RWPE2 (cell line): ENCODE measurements around the gene IL1RAPL1.
A peak's percentile ranks its signal among the peaks of the same experiment; 100 is the strongest.

Source experiments
- ATAC-seq: fragments of 200-7000 bp; cut with Tn5 transposase; 3 replicates; pipeline ENCODE4 v1.9.1; 2021; ENCODE audit warnings: low read depth
- DNase-seq: peaks from one replicate; pipeline ENCODE4 v3.0.0-alpha.2; 2020; ENCODE audit warnings: low spot score
- H3K27ac ChIP-seq: fragments of 450-650 bp; 2 replicates; pipeline ENCODE4 v1.5.1; 2017; ENCODE audit warnings: mild to moderate bottlenecking; ENCODE audit not compliant: poor library complexity, severe bottlenecking
- H3K27me3 ChIP-seq: fragments of 250-450 bp; sonication (Bioruptor Pico); 2 replicates; pipeline ENCODE4 v1.5.1; 2021; ENCODE audit warnings: mild to moderate bottlenecking, moderate library complexity; ENCODE audit not compliant: insufficient read depth, poor library complexity, severe bottlenecking
- H3K36me3 ChIP-seq: fragments of 250-450 bp; sonication (Bioruptor Pico); 2 replicates; pipeline ENCODE4 v1.5.1; 2020; ENCODE audit warnings: low read depth, mild to moderate bottlenecking, moderate library complexity
- H3K4me1 ChIP-seq: fragments of 250-450 bp; sonication (Bioruptor Pico); 2 replicates; pipeline ENCODE4 v1.5.1; 2021; ENCODE audit warnings: mild to moderate bottlenecking, moderate library complexity; ENCODE audit not compliant: insufficient read depth, poor library complexity, severe bottlenecking
- H3K4me3 ChIP-seq: fragments of 250-450 bp; sonication (Bioruptor Pico); 2 replicates; pipeline ENCODE4 v1.5.1; 2021; ENCODE audit warnings: mild to moderate bottlenecking, moderate library complexity; ENCODE audit not compliant: severe bottlenecking
- H3K9me3 ChIP-seq: fragments of 250-450 bp; sonication (Bioruptor Pico); 2 replicates; pipeline ENCODE4 v1.5.1; 2021; ENCODE audit warnings: mild to moderate bottlenecking, moderate library complexity; ENCODE audit not compliant: severe bottlenecking
- TF ChIP-seq, protein P1 (sequence below): fragments of 450-650 bp; IDR thresholded peaks from one replicate; pipeline ENCODE4 v1.5.1; 2017; ENCODE audit warnings: mild to moderate bottlenecking, moderate library complexity; ENCODE audit not compliant: poor library complexity, severe bottlenecking

IL1RAPL1 gene

DNA sequence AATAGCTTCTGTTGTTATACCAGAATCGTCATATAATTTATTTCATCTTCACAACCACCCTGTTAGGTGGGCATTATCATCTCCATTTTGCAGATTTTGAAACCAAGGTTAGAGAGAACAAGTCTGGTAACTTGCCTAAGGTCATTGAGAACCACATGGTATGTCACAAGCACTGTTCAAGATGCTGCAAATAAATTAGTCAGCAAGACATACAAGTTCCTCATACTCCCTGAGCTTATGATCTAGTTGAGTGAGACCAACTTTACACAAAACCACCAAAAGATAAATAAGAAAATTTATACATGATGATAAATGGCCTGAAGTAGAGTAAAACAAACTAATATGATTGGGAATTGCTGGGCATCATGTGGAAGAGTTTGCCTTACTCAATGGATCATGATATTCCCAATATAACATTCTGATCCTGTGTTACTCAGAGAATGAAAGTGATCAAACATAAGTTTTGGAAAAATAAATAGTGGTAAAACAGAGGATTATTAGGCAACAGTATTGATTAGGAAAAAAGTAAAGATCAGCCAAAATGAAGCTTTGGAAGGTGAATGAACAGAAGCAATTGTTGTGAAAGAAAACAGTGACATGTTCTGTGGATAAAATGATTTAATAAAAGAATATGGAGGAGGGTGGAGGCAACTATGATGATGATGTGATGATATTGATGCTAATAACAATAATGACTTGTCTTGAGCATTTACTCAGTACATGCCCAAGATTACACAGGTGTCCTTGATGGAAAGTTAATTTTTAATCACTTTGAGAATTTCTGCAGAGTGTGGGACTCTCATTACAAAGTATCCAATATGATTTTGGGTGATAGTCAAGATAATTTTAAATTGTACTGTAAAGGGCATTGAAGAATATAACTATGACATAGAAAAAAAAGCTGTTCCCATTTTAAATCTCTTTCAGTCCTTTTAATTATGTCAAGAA, 34.1 kb upstream of the IL1RAPL1 start:
- no peak for DNase-seq
- H3K4me1 ChIP-seq: no peaks in the 10 kb centered on the region
- H3K27ac ChIP-seq: no peak overlapping the region

DNA sequence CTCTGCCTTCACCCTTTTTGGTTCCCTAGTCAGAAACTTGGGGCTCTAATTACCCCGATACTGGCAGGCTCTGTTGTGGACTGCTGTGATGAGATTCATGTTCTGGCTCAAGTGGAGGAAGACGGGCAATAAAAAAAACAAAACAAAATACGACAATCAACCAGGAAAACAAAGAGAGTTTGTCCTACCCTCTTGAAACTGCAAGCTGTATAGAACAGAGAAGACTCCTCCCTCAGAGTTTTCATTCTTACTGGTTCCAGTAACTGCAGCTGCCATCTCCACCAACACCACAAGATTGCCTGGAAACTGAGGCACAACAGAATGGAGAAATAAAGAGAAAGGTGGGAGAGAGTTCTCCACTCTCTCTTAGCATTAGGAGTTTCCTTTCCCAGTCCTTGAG, 11.1 kb upstream of the IL1RAPL1 start:
- Histone ChIP-seq H3K9me3 (no peaks in the 10 kb centered on the region), H3K36me3 (no peaks in the 10 kb centered on the region), H3K27me3 (no peaks in the 10 kb centered on the region), H3K4me1 (no peaks in the 10 kb centered on the region), H3K27ac (no peak overlapping the region), H3K4me3 (no peak overlapping the region)
- DNase-seq: no peak
- ATAC-seq: no peak
- TF ChIP-seq, protein P1, sequence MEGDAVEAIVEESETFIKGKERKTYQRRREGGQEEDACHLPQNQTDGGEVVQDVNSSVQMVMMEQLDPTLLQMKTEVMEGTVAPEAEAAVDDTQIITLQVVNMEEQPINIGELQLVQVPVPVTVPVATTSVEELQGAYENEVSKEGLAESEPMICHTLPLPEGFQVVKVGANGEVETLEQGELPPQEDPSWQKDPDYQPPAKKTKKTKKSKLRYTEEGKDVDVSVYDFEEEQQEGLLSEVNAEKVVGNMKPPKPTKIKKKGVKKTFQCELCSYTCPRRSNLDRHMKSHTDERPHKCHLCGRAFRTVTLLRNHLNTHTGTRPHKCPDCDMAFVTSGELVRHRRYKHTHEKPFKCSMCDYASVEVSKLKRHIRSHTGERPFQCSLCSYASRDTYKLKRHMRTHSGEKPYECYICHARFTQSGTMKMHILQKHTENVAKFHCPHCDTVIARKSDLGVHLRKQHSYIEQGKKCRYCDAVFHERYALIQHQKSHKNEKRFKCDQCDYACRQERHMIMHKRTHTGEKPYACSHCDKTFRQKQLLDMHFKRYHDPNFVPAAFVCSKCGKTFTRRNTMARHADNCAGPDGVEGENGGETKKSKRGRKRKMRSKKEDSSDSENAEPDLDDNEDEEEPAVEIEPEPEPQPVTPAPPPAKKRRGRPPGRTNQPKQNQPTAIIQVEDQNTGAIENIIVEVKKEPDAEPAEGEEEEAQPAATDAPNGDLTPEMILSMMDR: no peak

More for the DNA sequence above, 34.1 kb upstream of the IL1RAPL1 start:
- TF ChIP-seq, protein P1: no peak
- ATAC-seq: no peak
- Histone ChIP-seq H3K4me3 (no peak overlapping the region), H3K9me3 (no peaks in the 10 kb centered on the region), H3K27me3 (no peaks in the 10 kb centered on the region), H3K36me3 (no peaks in the 10 kb centered on the region)

DNA sequence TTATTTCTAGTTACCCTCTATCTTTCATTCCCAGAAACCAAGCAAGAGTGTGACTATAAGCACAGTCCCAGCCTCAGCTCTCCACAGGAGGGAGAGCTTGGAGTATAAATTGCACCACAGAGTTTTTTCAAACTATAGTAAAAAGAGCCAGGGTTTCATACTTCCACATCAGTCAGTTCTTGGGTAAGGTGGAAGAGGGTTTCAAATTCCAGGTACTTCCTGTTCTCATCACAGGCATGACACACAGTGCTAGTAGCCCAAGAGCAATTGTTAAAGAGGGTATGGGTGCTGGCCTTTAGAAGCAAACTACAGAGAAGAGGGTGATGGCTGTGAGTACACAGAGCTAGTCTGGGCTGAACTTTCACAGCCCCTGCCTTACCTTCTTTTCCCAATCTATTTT, 5.7 kb upstream of the IL1RAPL1 start:
- no peaks in the 10 kb centered on the region for H3K9me3 ChIP-seq
- H3K4me1 ChIP-seq: no peaks in the 10 kb centered on the region
- no peak overlapping the region for H3K4me3 ChIP-seq
- DNase-seq (no peak), ATAC-seq (peak; percentile 45; the same call in 1 of the 3 replicates)
- no peaks in the 10 kb centered on the region for H3K27me3 ChIP-seq
- H3K27ac ChIP-seq: no peak overlapping the region
- H3K36me3 ChIP-seq: no peaks in the 10 kb centered on the region
- TF ChIP-seq, protein P1: no peak

DNA sequence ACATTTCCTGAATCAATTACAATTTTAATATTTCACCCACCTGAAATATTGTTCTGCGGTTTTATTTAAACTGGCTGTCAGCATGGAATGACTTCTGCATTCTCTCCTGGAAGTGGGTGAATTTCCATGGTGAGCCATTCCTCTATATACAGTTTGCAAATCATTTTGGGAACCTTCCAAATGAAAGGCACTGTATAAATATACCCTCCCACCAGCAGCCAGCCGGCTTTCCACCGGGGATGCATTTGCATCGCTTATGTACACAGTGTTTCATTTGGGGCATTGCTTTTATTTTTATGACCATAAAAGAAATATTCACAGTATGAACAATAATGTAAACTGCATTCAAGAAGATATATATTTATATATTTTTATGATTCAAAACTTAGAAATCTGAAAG, 4.7 kb upstream of the IL1RAPL1 start:
- no peaks in the 10 kb centered on the region for H3K27me3 ChIP-seq
- no peak overlapping the region for H3K27ac ChIP-seq
- no peak overlapping the region for H3K4me3 ChIP-seq
- no peaks in the 10 kb centered on the region for H3K36me3 ChIP-seq
- ATAC-seq (no peak), DNase-seq (no peak)
- H3K9me3 ChIP-seq: no peaks in the 10 kb centered on the region
- TF ChIP-seq, protein P1: no peak
- no peaks in the 10 kb centered on the region for H3K4me1 ChIP-seq

DNA sequence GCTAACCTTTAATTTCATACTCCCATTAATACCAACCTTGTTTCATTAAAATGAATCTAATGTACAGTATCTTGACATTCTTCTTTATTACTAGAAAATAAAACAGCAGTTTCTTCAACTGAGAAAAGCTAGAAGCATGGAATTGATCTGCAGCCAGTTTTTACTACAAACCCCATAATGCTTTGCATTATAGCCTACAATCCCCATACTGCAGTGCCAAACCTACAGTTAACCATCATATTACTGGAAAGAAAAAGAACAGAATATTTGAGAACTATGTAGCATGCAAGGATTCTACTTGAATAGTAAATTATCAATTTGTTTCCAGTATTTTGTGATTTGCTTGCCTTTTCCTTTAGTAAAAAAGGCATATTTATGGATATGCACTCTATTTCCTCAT, 3.2 kb upstream of the IL1RAPL1 start:
- Histone ChIP-seq H3K36me3 (no peaks in the 10 kb centered on the region), H3K27ac (no peak overlapping the region), H3K27me3 (no peaks in the 10 kb centered on the region), H3K4me3 (no peak overlapping the region), H3K4me1 (no peaks in the 10 kb centered on the region), H3K9me3 (no peaks in the 10 kb centered on the region)
- ATAC-seq (no peak), DNase-seq (no peak)
- TF ChIP-seq, protein P1: no peak
